ENCODE results near the gene RORC. TPM values are rescaled to one million over a fixed set of nuclear protein-coding genes. Genes with fewer than 3 reads are reported as not detected.

Gene RORC
- total RNA-seq, 1 donor from 2014 or later: not detected

DNA sequence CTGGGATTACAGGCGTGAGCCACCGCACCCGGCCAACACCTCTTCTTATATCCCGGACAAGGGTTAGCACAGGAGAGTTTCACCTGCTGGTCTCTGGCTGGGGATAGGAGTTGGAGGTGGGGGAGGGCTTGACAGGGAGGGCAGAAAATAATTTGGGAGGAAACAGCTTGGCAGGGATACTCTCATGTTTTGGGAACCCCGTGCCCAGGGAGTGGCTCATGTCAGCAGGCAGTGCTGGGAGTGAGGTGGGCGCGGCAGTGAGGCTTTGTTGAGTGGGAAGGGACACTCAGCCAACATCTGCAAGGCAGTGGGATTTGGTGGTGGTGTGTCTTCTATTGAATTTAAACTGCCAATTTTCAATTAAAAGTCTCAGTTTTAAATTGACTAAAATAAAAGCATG is 23.1 kb upstream of the RORC start:
- Mint-ChIP-seq H3K27me3 (ENCODE audit: low read depth) (peaks cover 14% of the 10 kb centered on the region), H3K4me3 (ENCODE audit: unreplicated experiment) (no peak overlapping the region), H3K36me3 (ENCODE audit: low read depth) (no peaks in the 10 kb centered on the region), H3K27ac (ENCODE audit: unreplicated experiment) (no peak overlapping the region), H3K4me1 (ENCODE audit: low read depth) (peaks cover 14% of the 10 kb centered on the region), H3K9me3 (ENCODE audit: low read depth) (no peaks in the 10 kb centered on the region)
- TF ChIP-seq, protein P1, sequence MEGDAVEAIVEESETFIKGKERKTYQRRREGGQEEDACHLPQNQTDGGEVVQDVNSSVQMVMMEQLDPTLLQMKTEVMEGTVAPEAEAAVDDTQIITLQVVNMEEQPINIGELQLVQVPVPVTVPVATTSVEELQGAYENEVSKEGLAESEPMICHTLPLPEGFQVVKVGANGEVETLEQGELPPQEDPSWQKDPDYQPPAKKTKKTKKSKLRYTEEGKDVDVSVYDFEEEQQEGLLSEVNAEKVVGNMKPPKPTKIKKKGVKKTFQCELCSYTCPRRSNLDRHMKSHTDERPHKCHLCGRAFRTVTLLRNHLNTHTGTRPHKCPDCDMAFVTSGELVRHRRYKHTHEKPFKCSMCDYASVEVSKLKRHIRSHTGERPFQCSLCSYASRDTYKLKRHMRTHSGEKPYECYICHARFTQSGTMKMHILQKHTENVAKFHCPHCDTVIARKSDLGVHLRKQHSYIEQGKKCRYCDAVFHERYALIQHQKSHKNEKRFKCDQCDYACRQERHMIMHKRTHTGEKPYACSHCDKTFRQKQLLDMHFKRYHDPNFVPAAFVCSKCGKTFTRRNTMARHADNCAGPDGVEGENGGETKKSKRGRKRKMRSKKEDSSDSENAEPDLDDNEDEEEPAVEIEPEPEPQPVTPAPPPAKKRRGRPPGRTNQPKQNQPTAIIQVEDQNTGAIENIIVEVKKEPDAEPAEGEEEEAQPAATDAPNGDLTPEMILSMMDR (IDR thresholded peaks at IDR 0.05): no peak
- no peak for DNase-seq (ENCODE audit: low spot score)

DNA sequence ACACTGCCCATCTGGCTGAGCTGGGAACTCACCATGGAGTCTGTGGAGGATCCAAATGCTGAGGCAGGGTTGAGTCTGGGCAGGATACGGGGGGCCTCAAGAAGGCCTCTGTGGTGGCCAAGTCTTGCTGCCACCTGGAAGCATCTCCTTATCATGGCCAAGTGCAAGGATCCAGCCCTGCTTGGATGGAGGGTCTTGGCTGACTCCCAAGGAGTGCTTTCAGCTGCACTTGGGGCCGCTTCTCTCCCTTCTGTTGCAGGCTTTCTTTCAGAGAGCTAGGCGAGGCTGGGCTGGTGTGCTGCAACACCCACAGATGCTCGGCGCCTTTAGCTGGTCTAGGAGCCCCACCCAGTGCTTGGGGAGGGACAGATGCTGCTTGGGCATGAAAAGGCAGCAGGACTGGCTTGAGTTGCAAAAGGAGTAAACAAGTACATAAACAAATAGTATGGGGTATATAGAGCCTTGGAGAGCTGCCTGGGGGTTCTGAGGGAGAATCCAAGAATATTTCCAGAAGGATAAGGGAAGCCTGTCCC is 21.9 kb upstream of the RORC start, which contains the start of gene THEM5:
Gene THEM5 (minus strand): TSS at position 302 of the 533 bp plus-strand sequence. CDS start 147 bp downstream, at position 155.
- Mint-ChIP-seq H3K27ac (ENCODE audit: unreplicated experiment) (no peak within 1 kb of the TSS), H3K4me3 (ENCODE audit: unreplicated experiment) (no peak within 1 kb of the TSS), H3K9me3 (ENCODE audit: low read depth) (no peaks in the 10 kb centered on the region), H3K27me3 (ENCODE audit: low read depth) (peaks cover 16% of the 10 kb centered on the region), H3K36me3 (ENCODE audit: low read depth) (no peaks in the 10 kb centered on the region), H3K4me1 (ENCODE audit: low read depth) (peaks cover 11% of the 10 kb centered on the region)
- no peak for DNase-seq (ENCODE audit: low spot score)
- TF ChIP-seq, protein P1 (IDR thresholded peaks at IDR 0.05): no peak

DNA sequence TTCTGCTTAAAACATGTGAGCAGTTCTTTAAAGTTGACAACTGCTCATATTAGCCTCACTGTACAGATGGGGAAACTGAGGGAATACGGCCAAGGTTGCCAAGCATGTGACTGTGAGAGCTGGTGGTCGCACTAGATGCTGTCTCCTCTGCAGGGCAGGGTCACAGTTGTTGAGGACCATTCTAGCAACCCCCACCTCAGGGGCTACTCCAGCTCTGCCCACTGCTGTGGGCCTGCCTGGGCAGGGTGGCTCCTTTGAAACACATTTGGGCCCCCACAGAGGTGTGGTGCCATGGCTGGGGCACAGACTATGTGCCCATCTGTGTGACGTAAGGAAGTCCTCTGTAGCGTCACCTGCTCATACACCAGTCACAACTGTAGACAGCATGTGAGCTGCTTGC is 21.1 kb upstream of the RORC start:
- H3K36me3 Mint-ChIP-seq (ENCODE audit: low read depth): no peaks in the 10 kb centered on the region
- no peak overlapping the region for H3K27ac Mint-ChIP-seq (ENCODE audit: unreplicated experiment)
- H3K9me3 Mint-ChIP-seq (ENCODE audit: low read depth): no peaks in the 10 kb centered on the region
- TF ChIP-seq, protein P1 (IDR thresholded peaks at IDR 0.05): no peak
- no peak overlapping the region for H3K4me3 Mint-ChIP-seq (ENCODE audit: unreplicated experiment)
- no peak for DNase-seq (ENCODE audit: low spot score)
- peaks cover 11% of the 10 kb centered on the region for H3K4me1 Mint-ChIP-seq (ENCODE audit: low read depth)
- H3K27me3 Mint-ChIP-seq (ENCODE audit: low read depth): peaks cover 16% of the 10 kb centered on the region

DNA sequence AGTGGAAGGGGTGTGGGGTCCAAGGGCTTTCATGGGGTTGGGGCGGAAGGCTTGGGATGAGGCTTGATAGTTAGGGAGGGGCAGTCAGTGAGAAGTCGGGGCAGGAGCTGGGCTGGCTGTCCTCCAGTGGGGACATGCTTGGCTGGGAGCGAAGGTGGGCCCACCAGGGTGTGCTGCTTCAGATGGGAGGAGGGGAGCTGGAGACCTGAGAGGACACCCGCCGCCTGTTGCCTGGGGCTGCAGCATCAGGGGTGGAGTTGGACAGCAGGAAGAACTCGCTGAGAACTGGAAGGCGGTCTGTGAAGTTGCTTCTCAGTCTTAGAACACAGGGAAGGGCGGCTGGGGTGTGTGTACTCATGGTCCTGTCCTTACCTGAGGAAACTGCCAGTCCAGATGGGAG is 20.3 kb upstream of the RORC start:
- Mint-ChIP-seq H3K4me1 (ENCODE audit: low read depth) (peaks cover 11% of the 10 kb centered on the region), H3K27me3 (ENCODE audit: low read depth) (peaks cover 16% of the 10 kb centered on the region), H3K27ac (ENCODE audit: unreplicated experiment) (no peak overlapping the region), H3K4me3 (ENCODE audit: unreplicated experiment) (no peak overlapping the region), H3K36me3 (ENCODE audit: low read depth) (no peaks in the 10 kb centered on the region), H3K9me3 (ENCODE audit: low read depth) (no peaks in the 10 kb centered on the region)
- TF ChIP-seq, protein P1 (IDR thresholded peaks at IDR 0.05): no peak
- DNase-seq (ENCODE audit: low spot score): no peak

DNA sequence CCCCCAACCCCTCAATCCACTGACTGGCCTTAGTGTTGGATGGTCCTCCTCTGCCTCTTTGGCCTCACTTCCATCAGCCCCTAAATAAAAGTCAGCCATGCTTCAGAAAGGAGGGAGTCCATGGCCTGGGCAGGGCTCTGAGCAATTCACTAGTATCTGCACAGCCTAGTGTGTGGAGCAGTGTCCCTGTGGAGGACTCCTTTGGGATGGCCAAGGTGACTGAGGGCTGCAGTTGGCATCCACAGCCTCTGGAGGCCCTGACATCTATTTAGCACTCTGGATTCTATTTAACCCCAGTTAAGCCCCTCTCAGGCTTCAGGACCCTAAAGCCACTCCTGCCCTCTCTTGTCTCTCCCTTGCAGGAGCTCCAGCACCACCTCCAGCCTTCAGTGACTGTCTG is 18.3 kb upstream of the RORC start:
- no peaks in the 10 kb centered on the region for H3K36me3 Mint-ChIP-seq (ENCODE audit: low read depth)
- peaks cover 16% of the 10 kb centered on the region for H3K27me3 Mint-ChIP-seq (ENCODE audit: low read depth)
- H3K9me3 Mint-ChIP-seq (ENCODE audit: low read depth): no peaks in the 10 kb centered on the region
- no peak for DNase-seq (ENCODE audit: low spot score)
- TF ChIP-seq, protein P1 (IDR thresholded peaks at IDR 0.05): no peak
- H3K4me3 Mint-ChIP-seq (ENCODE audit: unreplicated experiment): no peak overlapping the region
- peaks cover 7% of the 10 kb centered on the region for H3K4me1 Mint-ChIP-seq (ENCODE audit: low read depth)
- H3K27ac Mint-ChIP-seq (ENCODE audit: unreplicated experiment): no peak overlapping the region

Data from chondrocyte (in vitro differentiated cells).